ENCODE data around the gene PTPRK.

DNA sequence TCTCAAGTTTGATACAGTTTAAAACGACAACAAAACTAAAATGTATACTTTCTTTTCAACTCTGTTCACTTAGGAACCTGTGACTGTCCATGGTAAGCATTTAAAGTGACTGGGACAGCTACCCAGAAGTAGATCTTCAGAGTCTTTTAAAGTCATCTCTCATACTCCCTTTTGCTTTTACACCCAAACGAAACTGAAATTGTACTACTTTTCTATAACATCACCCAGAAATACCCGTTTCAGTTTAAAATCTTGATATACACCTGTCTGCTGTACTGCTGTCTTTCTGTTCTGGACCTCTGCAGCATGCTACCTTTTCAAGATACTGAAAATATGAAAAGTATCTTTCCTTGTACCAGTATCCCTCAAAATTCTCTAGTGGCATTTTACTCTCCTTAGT lies 449.2 kb downstream of the PTPRK start:
- no peak for TF ChIP-seq RAD21 (IDR thresholded peaks at IDR 0.05; ENCODE audit: low read depth)
- TF ChIP-seq POLR2A (IDR thresholded peaks at IDR 0.05; ENCODE audit: borderline replicate concordance, extremely low read depth, insufficient read depth, insufficient read length), result no peak
- no peak for TF ChIP-seq CEBPB (IDR thresholded peaks at IDR 0.05; ENCODE audit: low read depth)
- no peak for TF ChIP-seq EGR1 (IDR thresholded peaks at IDR 0.05; ENCODE audit: low read depth)
- TF ChIP-seq, protein P1, sequence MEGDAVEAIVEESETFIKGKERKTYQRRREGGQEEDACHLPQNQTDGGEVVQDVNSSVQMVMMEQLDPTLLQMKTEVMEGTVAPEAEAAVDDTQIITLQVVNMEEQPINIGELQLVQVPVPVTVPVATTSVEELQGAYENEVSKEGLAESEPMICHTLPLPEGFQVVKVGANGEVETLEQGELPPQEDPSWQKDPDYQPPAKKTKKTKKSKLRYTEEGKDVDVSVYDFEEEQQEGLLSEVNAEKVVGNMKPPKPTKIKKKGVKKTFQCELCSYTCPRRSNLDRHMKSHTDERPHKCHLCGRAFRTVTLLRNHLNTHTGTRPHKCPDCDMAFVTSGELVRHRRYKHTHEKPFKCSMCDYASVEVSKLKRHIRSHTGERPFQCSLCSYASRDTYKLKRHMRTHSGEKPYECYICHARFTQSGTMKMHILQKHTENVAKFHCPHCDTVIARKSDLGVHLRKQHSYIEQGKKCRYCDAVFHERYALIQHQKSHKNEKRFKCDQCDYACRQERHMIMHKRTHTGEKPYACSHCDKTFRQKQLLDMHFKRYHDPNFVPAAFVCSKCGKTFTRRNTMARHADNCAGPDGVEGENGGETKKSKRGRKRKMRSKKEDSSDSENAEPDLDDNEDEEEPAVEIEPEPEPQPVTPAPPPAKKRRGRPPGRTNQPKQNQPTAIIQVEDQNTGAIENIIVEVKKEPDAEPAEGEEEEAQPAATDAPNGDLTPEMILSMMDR (IDR thresholded peaks at IDR 0.05 in 2 of 3, conservative IDR thresholded peaks at IDR 0.05 in 1 of 3; ENCODE audit: borderline replicate concordance in 1 of 3, insufficient read depth in 1 of 3, low read depth in 2 of 3, low read length in 2 of 3), result no peak
- TF ChIP-seq POLR2AphosphoS5 (IDR thresholded peaks at IDR 0.05; ENCODE audit: low read depth, low read length), result no peak
- TF ChIP-seq, protein P2, sequence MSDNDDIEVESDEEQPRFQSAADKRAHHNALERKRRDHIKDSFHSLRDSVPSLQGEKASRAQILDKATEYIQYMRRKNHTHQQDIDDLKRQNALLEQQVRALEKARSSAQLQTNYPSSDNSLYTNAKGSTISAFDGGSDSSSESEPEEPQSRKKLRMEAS (IDR thresholded peaks at IDR 0.05), result no peak
- no peak for TF ChIP-seq EZH2 (IDR thresholded peaks at IDR 0.05)
- TF ChIP-seq, protein P3, sequence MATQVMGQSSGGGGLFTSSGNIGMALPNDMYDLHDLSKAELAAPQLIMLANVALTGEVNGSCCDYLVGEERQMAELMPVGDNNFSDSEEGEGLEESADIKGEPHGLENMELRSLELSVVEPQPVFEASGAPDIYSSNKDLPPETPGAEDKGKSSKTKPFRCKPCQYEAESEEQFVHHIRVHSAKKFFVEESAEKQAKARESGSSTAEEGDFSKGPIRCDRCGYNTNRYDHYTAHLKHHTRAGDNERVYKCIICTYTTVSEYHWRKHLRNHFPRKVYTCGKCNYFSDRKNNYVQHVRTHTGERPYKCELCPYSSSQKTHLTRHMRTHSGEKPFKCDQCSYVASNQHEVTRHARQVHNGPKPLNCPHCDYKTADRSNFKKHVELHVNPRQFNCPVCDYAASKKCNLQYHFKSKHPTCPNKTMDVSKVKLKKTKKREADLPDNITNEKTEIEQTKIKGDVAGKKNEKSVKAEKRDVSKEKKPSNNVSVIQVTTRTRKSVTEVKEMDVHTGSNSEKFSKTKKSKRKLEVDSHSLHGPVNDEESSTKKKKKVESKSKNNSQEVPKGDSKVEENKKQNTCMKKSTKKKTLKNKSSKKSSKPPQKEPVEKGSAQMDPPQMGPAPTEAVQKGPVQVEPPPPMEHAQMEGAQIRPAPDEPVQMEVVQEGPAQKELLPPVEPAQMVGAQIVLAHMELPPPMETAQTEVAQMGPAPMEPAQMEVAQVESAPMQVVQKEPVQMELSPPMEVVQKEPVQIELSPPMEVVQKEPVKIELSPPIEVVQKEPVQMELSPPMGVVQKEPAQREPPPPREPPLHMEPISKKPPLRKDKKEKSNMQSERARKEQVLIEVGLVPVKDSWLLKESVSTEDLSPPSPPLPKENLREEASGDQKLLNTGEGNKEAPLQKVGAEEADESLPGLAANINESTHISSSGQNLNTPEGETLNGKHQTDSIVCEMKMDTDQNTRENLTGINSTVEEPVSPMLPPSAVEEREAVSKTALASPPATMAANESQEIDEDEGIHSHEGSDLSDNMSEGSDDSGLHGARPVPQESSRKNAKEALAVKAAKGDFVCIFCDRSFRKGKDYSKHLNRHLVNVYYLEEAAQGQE (IDR thresholded peaks at IDR 0.05; ENCODE audit: low read depth), result no peak
